Cardiac muscle cell (in vitro differentiated cells and primary cell): ENCODE results near the gene POLDIP3. TPM values are rescaled to one million over a fixed set of nuclear protein-coding genes. Genes with fewer than 3 reads are reported as not detected.

Experiments used
- DNase-seq, 2 donors: peaks; one replicate each; pipeline versions ENCODE4 v3.0.0 to v3.0.0-alpha.2; 2010 to 2017; ENCODE audit warnings: low read depth in 1 of 2, low spot score in 1 of 2
- H3K27ac ChIP-seq: fragments of 200-600 bp; sonication (generic); 2 replicates; pipeline ENCODE4 v1.5.1; 2016
- H3K27me3 ChIP-seq: fragments of 200-600 bp; sonication (generic); 2 replicates; pipeline ENCODE4 v1.6.0; 2016; ENCODE audit warnings: control low read depth
- H3K36me3 ChIP-seq: fragments of 200-600 bp; sonication (generic); 2 replicates; pipeline ENCODE4 v1.5.1; 2016; ENCODE audit warnings: control low read depth
- H3K4me1 ChIP-seq: fragments of 200-600 bp; sonication (generic); 2 replicates; pipeline ENCODE4 v1.8.1; 2017; ENCODE audit warnings: low read depth, mild to moderate bottlenecking, mixed run types
- H3K4me3 ChIP-seq: fragments of 200-600 bp; sonication (generic); 2 replicates; pipeline ENCODE4 v1.5.1; 2016; ENCODE audit warnings: mild to moderate bottlenecking
- H3K9me3 ChIP-seq: fragments of 200-600 bp; sonication (generic); 2 replicates; pipeline ENCODE4 v1.5.1; 2017; ENCODE audit warnings: low read depth, mild to moderate bottlenecking, control low read depth
- polyA plus RNA-seq: library from polyadenylated mRNA; unstranded; fragments of >200 nt; fragmentation: Nextera tagmentation; extraction: Ambion mirVana; gene quantifications from 2 replicates; pipeline ENCODE4 v1.2.1, GENCODE V29; 2016
- total RNA-seq: library from RNA; depleted of rRNA; stranded (reverse); fragments of >200 nt; gene quantifications from 2 replicates; pipeline ENCODE4 v1.2.3, GENCODE V29; 2016
- TF ChIP-seq, protein P1 (sequence below): IDR thresholded peaks from 2 replicates; pipeline ENCODE4 v1.5.1; 2012; ENCODE audit warnings: low read depth, mild to moderate bottlenecking, low read length

Gene POLDIP3
- total and polyA plus RNA-seq, 2 experiments from 2014 or later: 58.8 to 63.1 TPM

DNA sequence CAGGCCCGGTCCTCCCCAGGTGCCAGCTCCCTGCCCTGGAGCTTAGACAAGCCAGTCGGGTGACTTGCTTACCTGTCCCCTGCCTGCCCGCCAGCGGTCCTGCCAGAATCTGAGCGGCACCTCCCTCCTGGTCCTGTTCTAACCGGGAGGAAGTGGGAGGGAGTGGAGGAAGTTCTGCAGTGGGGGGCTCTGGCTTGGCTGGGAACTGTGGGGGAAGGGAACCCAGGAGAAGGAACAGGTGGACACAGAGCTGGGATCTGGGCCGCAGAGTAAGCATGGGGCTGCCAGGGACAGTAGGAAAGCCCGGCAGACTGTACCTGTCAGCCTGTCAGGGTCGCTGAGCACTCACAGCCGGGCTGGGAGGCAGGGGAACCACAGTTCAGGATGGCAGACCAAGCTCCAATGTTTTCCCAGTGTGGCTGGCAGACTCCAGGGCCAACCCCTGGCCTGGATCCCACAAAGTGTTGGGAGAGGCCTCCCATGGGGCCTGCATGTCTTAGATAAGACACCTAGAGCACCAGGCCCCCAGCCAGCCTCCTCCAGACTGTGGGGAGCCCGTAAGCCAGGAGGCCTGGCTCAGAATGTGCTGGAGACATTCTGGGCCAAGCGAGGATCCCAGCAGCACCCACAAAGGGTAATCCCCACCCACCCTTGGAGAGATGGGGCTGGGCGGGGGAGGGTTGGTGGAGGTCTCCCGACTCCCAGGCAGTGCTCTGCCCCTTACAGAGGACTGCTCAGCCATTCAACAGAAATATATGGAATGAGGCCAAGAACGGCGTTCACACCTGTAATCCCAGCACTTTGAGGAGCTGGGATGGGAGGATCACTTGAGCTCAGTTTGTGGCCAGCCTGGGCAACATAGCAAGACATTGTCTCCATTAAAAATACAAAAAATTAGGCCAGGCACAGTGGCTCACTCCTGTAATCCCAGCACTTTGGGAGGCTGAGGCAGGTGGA, 32.2 kb upstream of the POLDIP3 start:
- Histone ChIP-seq H3K27ac (peak overlapping the region; percentile 84), H3K27me3 (no peaks in the 10 kb centered on the region), H3K4me1 (peaks cover 53% of the 10 kb centered on the region), H3K36me3 (no peaks in the 10 kb centered on the region), H3K4me3 (no peak overlapping the region), H3K9me3 (no peaks in the 10 kb centered on the region)
- TF ChIP-seq, protein P1, sequence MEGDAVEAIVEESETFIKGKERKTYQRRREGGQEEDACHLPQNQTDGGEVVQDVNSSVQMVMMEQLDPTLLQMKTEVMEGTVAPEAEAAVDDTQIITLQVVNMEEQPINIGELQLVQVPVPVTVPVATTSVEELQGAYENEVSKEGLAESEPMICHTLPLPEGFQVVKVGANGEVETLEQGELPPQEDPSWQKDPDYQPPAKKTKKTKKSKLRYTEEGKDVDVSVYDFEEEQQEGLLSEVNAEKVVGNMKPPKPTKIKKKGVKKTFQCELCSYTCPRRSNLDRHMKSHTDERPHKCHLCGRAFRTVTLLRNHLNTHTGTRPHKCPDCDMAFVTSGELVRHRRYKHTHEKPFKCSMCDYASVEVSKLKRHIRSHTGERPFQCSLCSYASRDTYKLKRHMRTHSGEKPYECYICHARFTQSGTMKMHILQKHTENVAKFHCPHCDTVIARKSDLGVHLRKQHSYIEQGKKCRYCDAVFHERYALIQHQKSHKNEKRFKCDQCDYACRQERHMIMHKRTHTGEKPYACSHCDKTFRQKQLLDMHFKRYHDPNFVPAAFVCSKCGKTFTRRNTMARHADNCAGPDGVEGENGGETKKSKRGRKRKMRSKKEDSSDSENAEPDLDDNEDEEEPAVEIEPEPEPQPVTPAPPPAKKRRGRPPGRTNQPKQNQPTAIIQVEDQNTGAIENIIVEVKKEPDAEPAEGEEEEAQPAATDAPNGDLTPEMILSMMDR: no peak
- peak; percentile 49 to 68 for DNase-seq

- no peaks in the 10 kb centered on the region for H3K36me3 ChIP-seq
- no peaks in the 10 kb centered on the region for H3K9me3 ChIP-seq
- no peak overlapping the region for H3K4me3 ChIP-seq
- H3K27me3 ChIP-seq: no peaks in the 10 kb centered on the region
- no peak for DNase-seq
- H3K4me1 ChIP-seq: peaks cover 55% of the 10 kb centered on the region
- peak overlapping the region; percentile 84 for H3K27ac ChIP-seq
- TF ChIP-seq, protein P1: no peak
Measured at GRCh38 chr22:42645938-42646568, 31.4 kb upstream of the POLDIP3 start.

DNA sequence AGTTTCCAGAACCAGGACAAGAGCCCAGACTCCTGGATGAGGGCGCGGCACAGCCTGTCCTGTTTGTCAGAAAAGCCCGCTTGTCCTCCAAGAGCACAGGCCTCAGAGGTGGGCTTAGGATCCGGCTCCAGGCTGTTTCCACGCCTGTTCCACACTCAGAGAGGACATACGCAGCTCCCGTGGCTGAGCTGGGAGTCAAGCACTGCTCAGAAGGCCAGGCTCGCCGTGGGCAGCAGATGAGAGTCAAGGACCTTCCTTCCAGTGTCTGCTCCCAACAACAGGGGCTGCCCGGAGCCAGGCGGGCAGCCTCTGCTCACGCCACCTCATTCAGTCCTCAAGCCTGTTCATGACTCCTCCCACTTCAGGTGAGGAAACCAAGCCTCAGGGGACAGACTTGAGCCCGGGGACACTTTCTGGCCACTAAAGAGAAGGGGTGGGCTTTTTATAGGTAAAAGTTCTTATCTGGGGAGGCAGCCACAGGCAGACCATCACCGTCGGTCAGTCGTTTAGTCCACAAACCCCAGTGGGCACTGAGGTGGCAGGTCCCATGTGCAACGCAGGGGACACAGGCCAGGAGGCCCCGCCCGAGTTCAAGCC, 30.8 kb upstream of the POLDIP3 start:
- H3K4me1 ChIP-seq: peaks cover 55% of the 10 kb centered on the region
- H3K27me3 ChIP-seq: no peaks in the 10 kb centered on the region
- TF ChIP-seq, protein P1: no peak
- H3K36me3 ChIP-seq: no peaks in the 10 kb centered on the region
- peak overlapping the region; percentile 84 for H3K27ac ChIP-seq
- H3K4me3 ChIP-seq: no peak overlapping the region
- no peak for DNase-seq
- no peaks in the 10 kb centered on the region for H3K9me3 ChIP-seq

DNA sequence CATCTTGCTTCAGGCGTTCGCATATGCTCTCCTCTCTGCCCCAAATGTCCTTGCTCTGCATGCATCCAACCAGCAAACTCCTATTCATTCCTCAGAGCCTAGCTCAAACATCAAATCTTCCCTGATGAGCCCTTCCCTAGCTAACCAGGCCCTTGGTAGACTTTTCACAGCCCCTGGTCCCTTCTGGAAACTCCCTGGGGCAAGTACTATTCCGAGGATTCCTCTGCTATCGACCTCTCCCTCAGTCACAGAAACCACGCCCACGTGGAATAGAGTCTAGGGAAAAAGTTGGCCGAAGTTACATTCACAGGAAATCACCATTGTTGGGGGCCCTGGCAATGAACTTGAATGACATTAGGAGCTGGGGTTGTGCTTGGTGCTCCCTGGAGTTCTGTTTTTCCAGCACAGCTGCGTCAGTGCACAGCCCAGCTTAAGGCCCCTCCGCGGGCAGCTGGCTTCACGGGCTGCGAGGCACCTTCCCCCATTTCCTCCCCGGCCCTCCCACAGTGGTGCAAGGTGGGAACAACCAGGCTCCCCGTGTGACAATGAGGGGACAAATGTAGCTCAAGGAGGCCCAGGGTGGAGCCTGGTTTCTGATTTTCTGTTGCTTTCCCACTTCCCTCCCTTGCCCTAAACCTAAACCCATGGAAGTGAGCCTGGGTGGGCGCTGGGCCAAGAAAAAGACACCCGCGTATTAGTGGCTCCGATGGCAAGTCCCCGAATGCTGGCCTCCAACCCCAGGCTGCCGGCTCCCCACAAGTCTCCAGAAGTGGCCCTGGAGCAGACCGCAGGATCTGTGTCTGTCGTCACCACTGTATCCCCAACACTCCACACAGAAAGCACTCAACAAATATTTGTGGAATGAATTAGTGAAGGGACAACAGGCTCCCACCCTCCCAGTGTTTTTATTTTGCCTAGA, 30.0 kb upstream of the POLDIP3 start:
- peaks cover 55% of the 10 kb centered on the region for H3K4me1 ChIP-seq
- H3K36me3 ChIP-seq: no peaks in the 10 kb centered on the region
- H3K27ac ChIP-seq: peak overlapping the region; percentile 84
- peak in 1 of 2 donors; percentile 67 for DNase-seq
- TF ChIP-seq, protein P1: no peak
- no peaks in the 10 kb centered on the region for H3K9me3 ChIP-seq
- H3K4me3 ChIP-seq: no peak overlapping the region
- H3K27me3 ChIP-seq: no peaks in the 10 kb centered on the region
